ENCODE results near the gene PGAP6. TPM values are rescaled to one million over a fixed set of nuclear protein-coding genes. Genes with fewer than 3 reads are reported as not detected.
"Not testable (repeated sequence)": the region's sequence is repeated elsewhere in the genome, so short reads cannot be mapped to it uniquely, and the experiment has no call there.

Gene PGAP6
- 98.2 and 132 TPM in 2 replicates for total RNA-seq

GRCh38 chr16:381789-382717, at the start of gene PGAP6:
Gene PGAP6, minus strand, starts transcription at chr16:381978. Its CDS starts 157 bp downstream, at chr16:381821.
- DNase-seq: peak; percentile 66

- DNase-seq: no peak
Measured at GRCh38 chr16:430904-431303, 49.1 kb upstream of the PGAP6 start.

GRCh38 chr16:427250-427649, 45.5 kb upstream of the PGAP6 start:
- no peak for DNase-seq

- no peak for DNase-seq
Measured at GRCh38 chr16:426906-427249, 45.1 kb upstream of the PGAP6 start.

GRCh38 chr16:426115-426905, 44.5 kb upstream of the PGAP6 start:
- DNase-seq: peak; percentile 35

- no peak for DNase-seq
Measured at GRCh38 chr16:425740-426114, 43.9 kb upstream of the PGAP6 start.

- peak; percentile 91 for DNase-seq
Measured at GRCh38 chr16:425082-425718, 43.4 kb upstream of the PGAP6 start, which contains the start of gene RAB11FIP3. Gene RAB11FIP3, plus strand, starts transcription at chr16:425649. Its CDS starts 358 bp downstream, at chr16:426007.

- DNase-seq: peak; percentile 52
Measured at GRCh38 chr16:424623-425081, 42.9 kb upstream of the PGAP6 start.

GRCh38 chr16:424033-424622, 42.4 kb upstream of the PGAP6 start:
- DNase-seq: peak; percentile 95

- not testable (repeated sequence) for DNase-seq
Measured at GRCh38 chr16:422179-422578, 40.4 kb upstream of the PGAP6 start.

GRCh38 chr16:415170-415498, 33.4 kb upstream of the PGAP6 start:
- not testable (repeated sequence) for DNase-seq

GRCh38 chr16:414395-415169, 32.8 kb upstream of the PGAP6 start:
- DNase-seq: no peak

GRCh38 chr16:411576-412265, 29.9 kb upstream of the PGAP6 start:
- no peak for DNase-seq

- no peak for DNase-seq
Measured at GRCh38 chr16:410516-411178, 28.9 kb upstream of the PGAP6 start.

GRCh38 chr16:407253-407652, 25.5 kb upstream of the PGAP6 start:
- no peak for DNase-seq

GRCh38 chr16:405548-406506, 24.0 kb upstream of the PGAP6 start:
- no peak for DNase-seq

GRCh38 chr16:404971-405486, 23.3 kb upstream of the PGAP6 start:
- no peak for DNase-seq

GRCh38 chr16:401468-402348, 19.9 kb upstream of the PGAP6 start, which contains the start of gene DECR2:
Gene DECR2, plus strand, starts transcription at chr16:401885. Its CDS starts 79 bp downstream, at chr16:401964.
- peak; percentile 95 for DNase-seq
